Sciatic nerve (tissue), 2 donors: ENCODE measurements around the gene CCDC85A. TPM values are rescaled to one million over a fixed set of nuclear protein-coding genes. Genes with fewer than 3 reads are reported as not detected.
A peak's percentile ranks its signal among the peaks of the same experiment; 100 is the strongest.

ENCODE experiments used
- ATAC-seq: fragments of 200-7000 bp; cut with Tn5 transposase; one replicate; pipeline ENCODE4 v1.9.1; 2020; ENCODE audit warnings: mild to moderate bottlenecking, moderate library complexity
- DNase-seq: peaks from one replicate; pipeline ENCODE4 v3.0.0-alpha.2; 2020; ENCODE audit warnings: low spot score
- intact Hi-C: fragments of 100-400 bp; cut with DNase I; formaldehyde crosslinking; loops from one replicate; pipeline ENCODE4 v1.14.2; 2022
- total RNA-seq: library from RNA; stranded (reverse); fragmentation: NEBNext Ultra II Directional; extraction: Animal tissue kit (Norgen Biotek cat#: 25700); gene quantifications from one replicate; pipeline ENCODE4 v1.2.1, GENCODE V29; 2021
- donor health status: DM: no; HTN: no; CAD: no.
- donor health status: DM: no; HTN: no; CAD: no.

CCDC85A gene
- total RNA-seq, 1 donor from 2014 or later = 3.9 TPM

DNA sequence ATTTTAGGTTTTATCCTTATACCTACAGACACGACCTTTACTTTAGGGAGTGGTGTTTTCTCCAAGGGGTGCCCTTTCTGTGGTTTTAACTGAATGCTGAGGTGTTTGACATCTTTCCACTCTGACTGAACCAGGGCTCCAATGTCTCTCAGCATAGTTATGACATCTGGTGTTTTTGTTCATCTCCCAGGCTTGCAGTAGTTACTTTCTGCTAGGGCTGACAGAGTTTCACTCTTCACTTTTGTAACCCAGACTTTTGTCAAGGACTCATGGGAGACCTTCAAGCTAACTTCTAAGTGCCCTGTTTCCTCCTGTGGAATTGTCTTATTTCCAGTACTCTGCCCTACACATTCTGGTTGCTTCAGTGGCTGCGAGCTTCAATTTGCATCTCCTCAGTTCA is 103.1 kb downstream of the CCDC85A start:
- ATAC-seq = no peak
- intact Hi-C loops = no loop called here

DNA sequence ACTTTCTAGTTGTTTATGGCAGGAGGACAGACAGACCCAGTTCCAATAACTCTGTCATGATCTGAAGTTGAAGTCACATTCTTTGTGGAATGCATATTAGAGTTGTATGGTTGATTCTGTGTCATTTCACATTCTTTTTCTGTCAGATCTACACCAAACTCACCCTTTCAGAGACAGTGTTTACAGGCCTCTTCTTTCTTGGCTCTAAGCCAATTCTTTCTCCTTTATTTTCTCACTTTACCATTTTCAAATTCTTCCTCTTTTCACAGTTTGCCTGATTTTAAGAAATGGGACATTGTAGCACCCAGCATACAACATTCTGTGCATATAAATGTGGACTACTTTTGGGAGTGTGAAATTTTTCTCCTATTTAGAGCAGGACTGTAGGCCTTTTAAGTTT is 103.7 kb downstream of the CCDC85A start:
- ATAC-seq = no peak
- intact Hi-C loops = no loop called here

More for the DNA sequence above, 103.1 kb downstream of the CCDC85A start:
- no peak for DNase-seq

DNA sequence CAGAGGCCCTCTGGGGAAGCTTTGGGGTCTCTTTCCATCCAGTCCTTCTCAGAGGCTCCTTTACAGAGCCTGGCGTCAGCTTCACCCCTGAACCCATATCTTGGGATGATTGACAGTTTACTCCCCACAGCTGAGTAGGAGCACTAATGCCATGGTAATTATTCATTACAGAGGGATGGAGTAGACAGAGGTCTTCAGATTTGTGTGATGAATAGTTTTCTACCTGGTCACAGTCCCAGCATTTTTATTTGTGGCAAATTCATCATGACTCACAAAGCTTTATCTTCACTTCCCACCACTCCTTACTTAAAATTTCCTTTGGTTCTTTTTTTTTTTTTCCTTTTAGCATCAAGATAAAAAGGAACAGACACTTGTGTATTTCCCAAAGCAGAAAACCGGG is 104.2 kb downstream of the CCDC85A start:
- ATAC-seq (no peak), DNase-seq (no peak)
- intact Hi-C loops = no loop called here

More for the DNA sequence above, 103.7 kb downstream of the CCDC85A start:
- DNase-seq = no peak

DNA sequence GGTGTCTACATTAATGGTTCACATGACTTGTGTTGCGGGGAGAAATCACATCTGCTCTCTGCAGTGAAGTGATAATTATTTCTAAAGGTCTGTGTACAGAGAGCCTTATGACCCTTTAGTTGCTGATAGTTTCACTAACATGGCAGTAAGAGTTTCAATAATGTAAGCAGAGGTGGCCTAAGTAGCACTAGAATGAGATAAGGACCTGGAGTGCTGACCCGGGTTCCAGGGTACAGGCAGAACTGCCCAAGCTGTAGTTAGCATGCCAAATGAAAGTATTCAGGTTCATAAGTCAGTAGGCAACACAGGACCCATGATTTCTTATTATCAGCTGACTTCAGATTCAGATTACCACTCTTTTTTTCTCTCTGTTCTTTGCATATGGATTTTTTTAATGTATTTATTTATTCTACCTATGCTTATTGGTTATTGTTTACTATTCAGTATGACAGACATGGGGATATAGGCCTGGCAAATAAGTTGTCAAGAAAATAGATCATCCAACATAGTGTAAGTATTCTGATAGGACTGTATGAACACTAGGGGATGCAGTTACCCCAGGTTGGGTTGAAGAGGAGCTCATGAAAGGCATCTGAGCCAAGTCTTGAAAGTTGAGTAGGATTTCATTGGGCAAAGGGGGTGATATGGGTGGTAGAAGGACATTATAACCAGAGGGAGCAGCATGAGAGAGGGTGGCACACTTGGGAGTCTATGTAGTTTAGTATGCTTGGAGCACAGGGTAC is 105.2 kb downstream of the CCDC85A start:
- intact Hi-C loops = no loop called here
- no peak for ATAC-seq

DNA sequence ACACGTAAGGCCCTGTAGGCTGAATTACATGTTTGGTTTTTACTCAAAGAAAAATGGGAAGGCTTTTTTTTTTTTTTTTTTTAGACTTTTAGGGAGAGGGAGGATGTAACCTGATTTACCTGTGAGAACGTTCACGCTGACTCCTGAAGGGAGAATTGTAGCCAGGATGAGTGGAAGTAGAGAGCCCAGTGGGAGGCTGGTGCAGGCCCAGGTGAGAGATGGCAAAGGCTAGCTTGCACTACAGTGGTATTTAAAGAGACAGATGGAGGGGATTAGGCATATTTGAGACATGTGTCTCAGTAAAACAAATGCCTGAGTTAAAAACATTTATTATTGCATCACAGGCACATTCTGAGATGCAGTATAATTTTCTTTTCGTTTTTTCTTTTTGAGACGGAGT is 107.9 kb downstream of the CCDC85A start:
- DNase-seq (no peak), ATAC-seq (no peak)
- intact Hi-C loops = no loop called here

More for the DNA sequence above, 105.2 kb downstream of the CCDC85A start:
- DNase-seq = no peak

DNA sequence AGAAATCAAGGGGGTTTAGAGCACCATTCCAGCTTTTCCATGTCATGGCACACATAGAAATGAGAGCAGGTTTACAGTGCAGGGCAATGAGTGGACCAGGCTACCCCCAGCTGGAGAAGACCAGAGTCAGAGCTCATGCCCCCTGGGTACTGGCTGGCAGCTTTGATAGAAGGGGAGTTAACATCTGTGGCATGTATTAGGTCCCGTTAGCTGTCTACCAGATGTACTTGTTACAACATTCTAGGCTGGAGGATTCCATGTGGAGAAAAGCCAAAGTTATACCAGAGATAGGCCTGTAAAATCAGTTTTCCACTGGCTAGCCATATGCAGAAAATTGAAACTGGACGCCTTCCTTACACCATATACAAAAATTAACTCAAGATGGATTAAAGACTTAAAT is 109.2 kb downstream of the CCDC85A start:
- no peak for DNase-seq
- ATAC-seq = no peak
- intact Hi-C loops = no loop called here

DNA sequence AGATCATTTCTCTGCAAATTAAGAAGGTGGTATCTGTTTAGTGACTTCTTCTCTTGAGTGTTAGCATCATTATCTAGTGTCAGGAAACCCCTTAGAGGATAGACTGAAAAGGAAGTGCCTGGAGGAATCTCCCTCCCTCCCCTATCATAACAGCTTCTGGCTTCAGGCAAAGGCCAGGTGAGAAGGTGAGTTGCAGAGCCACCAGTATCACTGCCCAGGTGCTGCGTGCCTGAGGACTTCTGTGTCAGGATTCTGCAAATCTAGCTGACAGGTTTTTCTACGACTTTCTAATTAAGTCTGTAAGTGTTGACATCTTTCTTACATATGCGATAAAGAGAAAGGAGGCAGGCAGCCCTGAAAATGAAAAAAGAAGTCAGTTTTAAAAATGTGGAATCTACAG is 111.9 kb downstream of the CCDC85A start:
- ATAC-seq = no peak
- intact Hi-C loops = no loop called here
- no peak for DNase-seq

DNA sequence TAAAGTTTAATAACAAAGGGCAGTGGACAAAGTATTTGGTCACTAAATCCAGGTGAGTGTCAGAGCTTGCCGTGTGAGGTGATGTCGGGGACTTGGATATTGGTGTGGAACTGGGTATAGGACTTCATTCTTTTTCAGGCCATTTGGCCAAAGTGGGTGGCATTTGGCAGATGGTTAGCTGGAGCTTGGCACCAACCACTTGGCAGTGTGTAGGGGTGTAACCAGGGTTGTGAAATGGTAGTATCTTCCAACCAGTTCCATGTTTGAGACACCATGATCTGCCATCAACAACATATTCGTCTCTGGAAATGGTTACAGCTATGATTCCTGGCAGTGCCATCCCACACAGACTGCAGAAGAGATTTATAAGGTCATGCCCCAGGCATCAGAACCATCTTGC is 113.9 kb downstream of the CCDC85A start:
- DNase-seq (no peak), ATAC-seq (no peak)
- intact Hi-C loops = no loop called here

DNA sequence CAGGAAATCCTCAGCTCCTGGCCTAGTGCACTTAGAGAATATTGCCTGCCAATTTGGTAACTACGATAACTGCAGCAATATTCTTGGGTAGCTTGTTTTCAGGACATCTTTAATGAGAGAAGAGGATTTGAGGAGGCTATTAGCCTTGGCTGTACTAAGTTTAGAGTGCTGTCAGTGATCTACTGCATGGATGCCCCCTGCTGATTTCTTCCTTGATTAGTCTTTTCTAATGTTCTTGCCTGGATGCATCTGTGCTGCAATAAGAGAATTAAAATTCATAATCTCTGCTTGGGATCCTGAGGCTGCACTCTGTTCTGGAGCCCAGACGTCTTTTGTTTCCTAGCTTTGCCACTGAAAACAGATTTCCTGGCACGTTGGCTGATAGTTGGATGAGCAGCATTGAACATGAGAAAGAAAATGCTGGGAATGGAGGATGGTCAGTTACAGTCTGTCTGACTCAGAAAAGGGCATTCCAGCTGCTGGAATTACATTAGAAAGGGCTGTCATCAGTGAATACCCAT is 115.4 kb downstream of the CCDC85A start:
- DNase-seq = no peak
- intact Hi-C loops = no loop called here
- no peak for ATAC-seq

DNA sequence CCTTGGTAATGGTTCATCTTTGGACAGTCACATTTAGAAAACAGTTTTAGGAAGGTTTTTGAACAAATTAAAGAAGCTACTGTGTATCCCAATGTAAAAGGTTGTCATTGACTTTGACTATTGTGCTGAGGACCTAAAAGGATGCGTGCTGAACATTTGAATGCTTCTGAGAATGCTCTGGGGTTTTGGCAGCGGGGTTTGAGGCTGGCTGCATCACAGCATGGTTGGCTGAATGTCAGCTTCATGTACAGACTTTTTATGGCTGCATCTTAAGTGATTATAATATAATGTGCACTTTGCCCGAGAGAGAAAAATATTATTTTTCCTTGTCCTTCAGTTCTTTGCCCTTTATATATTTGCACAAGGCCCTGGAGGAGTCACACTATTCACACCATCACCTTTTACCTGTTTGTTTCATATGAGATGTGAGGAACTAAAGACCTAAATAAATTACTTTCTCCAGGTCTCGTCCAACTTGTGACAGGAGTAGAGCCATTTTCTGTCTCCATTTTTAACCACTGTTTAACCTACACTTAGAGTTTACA is 125.9 kb downstream of the CCDC85A start:
- no peak for DNase-seq
- intact Hi-C loops = no loop called here
- ATAC-seq = no peak

DNA sequence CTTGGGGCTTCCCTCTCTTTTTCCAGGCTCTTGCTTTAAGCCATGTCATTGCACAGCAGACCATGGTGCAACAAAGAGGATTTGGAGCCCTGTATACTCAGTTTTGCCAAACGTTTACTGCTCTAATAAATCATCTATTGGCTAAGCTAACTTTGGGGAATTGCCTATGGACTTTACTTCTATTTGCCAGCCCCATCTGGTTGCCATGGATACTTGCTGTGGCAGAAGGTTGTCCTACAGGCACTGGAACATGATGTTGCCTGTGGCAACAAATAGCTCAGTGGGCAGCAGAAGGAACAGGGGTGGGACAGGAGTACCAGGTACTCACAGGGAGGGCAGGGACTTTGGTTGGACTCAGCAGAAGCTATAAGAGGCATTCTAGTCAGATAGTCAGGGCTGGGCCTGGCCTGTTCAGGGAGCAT is 129.7 kb downstream of the CCDC85A start:
- peak; percentile 34 for ATAC-seq
- no peak for DNase-seq
- intact Hi-C loops = no loop called here

DNA sequence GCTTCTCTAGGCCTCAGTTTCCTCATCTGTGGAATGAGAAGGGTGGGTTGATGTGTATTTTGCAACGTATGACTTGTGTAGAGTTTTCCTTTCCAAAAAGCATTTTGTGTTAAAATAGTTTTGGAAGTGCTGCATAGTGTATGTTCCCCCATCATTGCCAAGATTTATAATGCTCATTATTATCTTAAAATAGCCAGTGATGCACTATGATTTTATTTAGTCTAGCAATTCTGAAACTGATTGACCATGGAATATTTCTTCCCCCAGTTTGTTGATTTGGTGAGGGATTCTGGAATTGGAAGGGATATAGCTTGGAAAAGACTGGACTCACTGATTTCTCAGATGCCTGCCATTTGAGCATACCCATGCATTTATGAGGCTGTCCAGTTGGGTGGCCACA is 130.6 kb downstream of the CCDC85A start:
- DNase-seq (no peak), ATAC-seq (no peak)
- intact Hi-C loops = no loop called here

DNA sequence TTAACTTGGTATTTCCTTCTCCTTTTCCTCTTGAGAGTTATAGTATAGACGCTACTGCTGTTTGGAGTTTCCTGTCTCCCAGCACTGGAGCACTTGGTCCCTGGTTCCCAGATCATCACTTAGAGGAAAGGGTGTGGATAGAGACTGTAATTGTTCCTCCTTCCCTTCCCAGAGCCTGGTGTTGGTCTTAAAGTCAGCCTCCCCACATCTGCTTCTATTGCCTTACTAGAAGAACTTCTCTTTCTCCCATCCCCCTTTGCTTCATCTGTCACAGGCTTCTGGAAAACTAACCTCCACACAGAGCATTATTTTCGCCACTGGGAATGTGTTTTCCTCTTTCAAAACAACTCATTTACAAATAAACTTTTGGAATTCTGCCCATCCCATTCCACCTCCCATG is 131.0 kb downstream of the CCDC85A start:
- intact Hi-C loops = no loop called here
- ATAC-seq (peak; percentile 56), DNase-seq (no peak)

DNA sequence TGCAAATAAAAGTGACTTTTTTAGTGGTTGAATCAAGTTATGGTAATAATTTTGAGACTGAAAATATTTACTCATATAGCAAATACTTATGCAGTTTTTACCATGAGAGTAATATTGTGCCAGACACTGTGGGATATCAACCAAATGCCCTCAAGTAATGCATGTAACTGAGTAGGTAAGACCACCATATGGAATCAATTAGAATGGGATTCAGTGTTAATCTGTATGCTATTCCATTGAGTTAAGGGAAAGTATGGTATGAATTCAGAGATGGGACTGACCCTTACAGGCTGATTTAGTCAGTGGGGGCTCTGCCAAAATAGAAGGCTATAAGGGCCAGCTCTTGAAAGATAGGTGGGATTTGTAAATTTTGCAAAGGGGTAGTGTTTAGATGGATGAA is 131.6 kb downstream of the CCDC85A start:
- no peak for DNase-seq
- ATAC-seq = no peak
- intact Hi-C loops = no loop called here

DNA sequence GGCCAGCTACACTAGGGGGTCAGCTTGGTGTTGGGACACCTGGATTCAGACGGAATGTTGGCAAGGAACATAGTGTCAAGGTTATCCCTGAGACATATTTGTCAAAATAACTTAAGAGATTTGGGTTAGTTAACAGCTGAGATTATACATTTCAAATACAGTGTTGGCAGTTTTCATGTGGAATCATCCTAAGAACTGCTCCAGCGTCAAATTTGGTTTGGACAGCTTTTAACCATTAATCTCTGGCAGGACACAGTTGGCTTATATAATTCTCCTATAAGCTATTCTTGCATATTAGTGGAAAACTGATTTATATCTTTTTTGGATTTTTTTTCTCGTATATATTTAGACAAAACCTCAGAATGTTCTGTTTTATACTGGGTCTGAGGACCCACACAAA is 132.2 kb downstream of the CCDC85A start:
- DNase-seq (no peak), ATAC-seq (no peak)
- intact Hi-C loops = no loop called here

DNA sequence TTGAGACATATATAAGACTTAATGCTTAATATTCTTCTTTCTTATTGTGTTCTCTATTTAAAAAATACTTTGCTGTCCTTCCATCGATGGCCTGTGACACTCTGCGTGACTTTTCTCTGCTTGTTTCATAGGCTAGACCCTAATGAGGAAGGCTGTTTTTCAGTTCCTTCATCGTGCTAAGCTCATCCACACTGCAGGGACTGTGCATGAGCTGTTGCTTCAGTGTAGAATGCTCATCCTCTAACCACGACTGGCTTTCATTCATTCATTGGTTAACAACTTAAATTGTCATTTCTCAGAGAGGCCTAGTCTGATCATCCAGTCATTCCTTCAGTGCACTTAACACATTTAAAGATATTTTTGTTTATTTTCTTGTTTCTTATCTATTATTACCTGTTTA is 134.4 kb downstream of the CCDC85A start:
- ATAC-seq = no peak
- intact Hi-C loops = no loop called here
- DNase-seq = no peak

DNA sequence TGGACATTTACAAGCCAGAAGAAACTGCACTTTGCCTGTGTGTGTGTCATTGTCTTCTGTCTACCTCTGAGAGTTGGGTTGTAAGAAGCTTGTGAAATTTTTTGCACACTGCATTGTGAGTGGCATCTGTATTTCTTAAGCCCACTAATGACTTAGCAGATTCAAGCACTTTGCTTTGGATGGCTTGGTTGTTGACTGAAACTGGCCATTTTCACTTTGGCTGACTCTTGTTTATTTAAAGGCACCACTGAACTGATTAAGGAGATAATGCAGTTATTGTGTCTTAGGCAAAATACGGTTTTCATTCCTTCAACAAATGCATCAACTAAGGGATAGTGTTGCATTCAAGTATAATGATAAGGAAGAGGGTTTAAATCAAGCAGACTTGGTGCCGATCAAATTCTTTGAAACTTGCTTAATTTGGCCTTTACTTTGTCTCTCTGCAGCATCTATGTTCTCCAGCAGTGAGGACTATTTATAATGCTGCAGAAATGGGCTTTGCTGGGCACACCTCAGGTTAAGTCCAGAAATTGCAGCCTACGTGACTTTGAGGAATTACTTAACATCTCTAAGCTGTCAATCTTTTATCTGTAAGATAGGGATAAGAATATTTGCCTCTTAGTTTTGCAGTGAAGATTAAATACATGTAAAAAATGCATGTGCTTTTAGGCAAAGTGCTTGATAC is 142.0 kb downstream of the CCDC85A start:
- DNase-seq (no peak), ATAC-seq (no peak)
- intact Hi-C loops = no loop called here

DNA sequence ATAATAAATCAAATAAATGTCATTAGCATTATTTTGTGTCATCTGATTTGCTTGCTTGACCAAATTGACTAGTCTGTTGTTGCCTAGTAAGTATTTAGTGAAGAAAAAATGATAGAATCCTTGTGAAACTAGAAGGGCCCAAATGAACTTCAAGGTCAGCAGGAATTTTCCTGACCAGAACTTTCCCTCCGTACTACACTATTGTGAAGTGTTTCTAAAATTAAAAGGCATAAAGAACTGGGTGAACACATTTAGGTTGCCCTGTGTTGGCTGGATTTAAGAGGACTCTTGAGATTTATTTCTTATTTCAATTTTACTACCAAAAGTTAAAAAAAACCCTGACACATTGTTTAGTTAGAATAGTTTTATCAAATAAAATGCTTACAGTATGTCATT is 142.6 kb downstream of the CCDC85A start:
- no peak for ATAC-seq
- DNase-seq = no peak
- intact Hi-C loops = no loop called here

DNA sequence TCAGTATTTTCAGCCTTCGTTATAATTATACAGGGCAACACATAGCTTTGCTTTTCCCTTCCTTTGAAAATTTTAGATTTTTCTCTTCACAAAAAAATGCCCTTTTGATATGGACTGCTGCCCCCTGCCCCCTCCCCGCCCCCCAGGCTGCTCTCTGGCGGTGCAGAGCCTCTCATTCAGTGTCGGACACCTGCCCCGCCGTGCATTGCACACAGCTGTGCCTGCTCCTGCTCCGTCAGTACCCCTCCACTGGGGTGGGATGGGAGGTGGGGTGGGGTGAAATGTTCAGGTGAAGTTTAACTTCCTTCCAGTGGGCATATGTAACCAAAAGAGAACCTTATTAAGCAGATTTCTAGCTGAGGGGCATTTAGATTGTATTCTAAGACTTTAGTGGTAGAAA is 148.0 kb downstream of the CCDC85A start:
- DNase-seq = no peak
- intact Hi-C loops = no loop called here
- no peak for ATAC-seq

DNA sequence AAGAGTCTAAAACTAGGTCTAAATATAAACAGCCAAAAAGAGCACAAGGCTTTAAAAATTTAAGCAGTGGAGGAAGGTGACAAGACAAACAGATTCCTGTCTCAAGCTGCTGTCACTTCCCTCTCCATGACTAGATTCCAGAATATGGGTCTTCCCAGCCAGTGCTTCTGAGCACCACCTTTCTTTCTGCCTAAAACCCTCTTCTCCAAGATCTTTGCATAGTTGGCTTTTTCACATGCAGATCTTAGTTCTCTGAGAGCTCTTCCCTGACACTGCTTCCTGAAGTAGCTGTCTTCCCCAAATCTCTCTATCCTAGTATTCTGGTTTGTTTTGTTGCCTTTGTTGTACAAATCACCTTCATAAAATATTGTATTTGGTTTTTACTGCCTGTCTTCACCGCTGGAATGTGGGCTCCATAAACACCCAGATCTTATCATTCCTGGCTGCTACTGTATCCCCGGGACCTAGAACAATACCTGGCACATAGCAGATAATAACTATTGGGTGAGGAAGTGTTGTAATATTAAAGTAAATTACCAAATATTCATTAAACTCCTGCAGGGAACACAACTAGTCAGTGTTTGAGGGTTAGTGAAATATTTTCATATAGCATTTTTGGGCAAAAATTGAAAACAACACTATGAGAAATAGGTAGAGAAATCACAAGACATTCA is 150.2 kb downstream of the CCDC85A start:
- intact Hi-C loops = no loop called here
- no peak for ATAC-seq
- DNase-seq = no peak
